ENCODE measurements around the gene PEX19. TPM values are rescaled to one million over a fixed set of nuclear protein-coding genes. Genes with fewer than 3 reads are reported as not detected.

Gene PEX19
- total and polyA plus RNA-seq, 10 of the 15 experiments (the other 5 are each of a cell fraction or from before 2014, with no cell fraction given), result 27.1 to 58.1 (median 39.6) TPM

DNA sequence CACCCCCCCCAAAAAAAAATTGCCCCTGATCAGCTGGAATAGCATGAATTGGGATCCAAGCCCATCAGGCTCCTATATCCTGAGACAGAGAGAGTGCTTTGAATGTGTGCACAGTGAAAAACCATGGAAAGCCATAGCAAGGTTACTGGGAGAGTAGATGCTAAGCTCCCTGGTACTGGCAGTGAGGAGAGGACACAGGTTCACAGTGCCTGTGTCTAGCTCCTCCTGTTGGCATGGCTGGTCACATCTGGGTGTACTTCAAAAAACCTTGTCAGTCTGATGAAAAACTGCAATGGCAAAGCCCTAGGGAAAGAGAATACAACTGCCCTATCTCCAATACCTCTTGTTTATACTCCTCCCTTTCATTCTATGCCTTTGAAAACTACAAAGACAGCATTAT, 45.2 kb upstream of the PEX19 start:
- TF ChIP-seq KAT2A (conservative IDR thresholded peaks at IDR 0.05; ENCODE audit: control insufficient read depth, low read depth, low read length), result no peak
- no peak for TF ChIP-seq JUND (IDR thresholded peaks at IDR 0.05; ENCODE audit: low read depth, low read length)
- no peak for TF ChIP-seq TCF7 (IDR thresholded peaks at IDR 0.05; ENCODE audit: borderline replicate concordance)
- no peak for DNase-seq (ENCODE audit: low read depth, low spot score)
- Histone ChIP-seq H3K36me3 (ENCODE audit: control insufficient read depth in 2 of 2, insufficient read depth in 2 of 2, low read length in 1 of 2) (peaks cover 10 to 49% of the 10 kb centered on the region in 2 experiments), H3K4me3 (no peak overlapping the region), H3K79me2 (ENCODE audit: control insufficient read depth, insufficient read depth, low read length) (no peaks in the 10 kb centered on the region), H2AFZ (ENCODE audit: control insufficient read depth, low read depth, low read length) (no peak overlapping the region), H3K9ac (ENCODE audit: control insufficient read depth, insufficient read depth, low read length) (no peak overlapping the region), H4K20me1 (ENCODE audit: control insufficient read depth, insufficient read depth) (no peaks in the 10 kb centered on the region), H3K9me3 (replicated peaks; ENCODE audit: control insufficient read depth, insufficient read depth, low read length) (no peaks in the 10 kb centered on the region), H3K27me3 (replicated peaks in 1 of 2; ENCODE audit: control insufficient read depth in 2 of 2, insufficient read depth in 2 of 2, low read length in 1 of 2) (no peaks in the 10 kb centered on the region), H3K27ac (ENCODE audit: control insufficient read depth, insufficient read depth) (no peak overlapping the region), H3K4me1 (ENCODE audit: control insufficient read depth, insufficient read depth, low read length) (no peaks in the 10 kb centered on the region), H3K4me2 (ENCODE audit: control insufficient read depth, insufficient read depth) (no peak overlapping the region)
- CTCF ChIA-PET, result interaction anchor here (0.5 to 1.3 kb wide), 5 partner anchors 12 to 314 kb away, joined by 3 to 7 read pairs (median 3); no protein-coding TSS in a partner anchor
- BruUV-seq (replicated peaks), result no TSS peak
- POLR2A ChIA-PET, result interaction anchor here (0.5 to 0.6 kb wide), 2 partner anchors 20 to 24 kb away, joined by 3 to 5 read pairs; no protein-coding TSS in a partner anchor
- intact Hi-C loops (cut with micrococcal nuclease; ENCODE audit: unreplicated experiment) (no loop called here), in situ Hi-C loops (cut with MboI) (loop anchor here (25.0 kb wide), 1 partner anchor 1293 kb away; no protein-coding TSS in a partner anchor)
- RAD21 ChIA-PET (ENCODE audit: unreplicated experiment), result no interaction called here
- ATAC-seq, result no peak
- no peak for FAIRE-seq
- SMC1A ChIA-PET (ENCODE audit: uncharacterized antibody, unreplicated experiment), result interaction anchor here (0.6 to 1.2 kb wide), 4 partner anchors 11 to 70 kb away, joined by 3 to 4 read pairs (median 4); no protein-coding TSS in a partner anchor

DNA sequence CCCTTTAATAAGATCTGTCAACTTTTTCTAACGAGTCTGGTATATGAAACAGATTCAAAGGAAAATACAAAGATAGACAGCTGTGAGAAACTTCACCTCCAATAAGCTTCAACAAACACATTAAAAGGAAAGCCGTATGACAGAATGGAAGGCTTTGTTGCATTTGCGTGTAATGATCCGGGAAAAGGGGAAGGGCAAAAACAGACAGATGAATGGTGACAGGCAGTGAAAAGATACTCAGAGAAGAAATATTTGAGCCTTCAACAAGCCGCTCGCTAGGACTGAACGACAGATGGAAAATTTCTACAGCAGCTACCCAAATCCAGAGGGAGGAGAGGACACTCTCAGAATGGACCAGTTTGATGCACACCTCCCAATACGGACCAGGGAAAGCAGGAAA, 43.3 kb upstream of the PEX19 start:
- 93% methylated on average over 8 of the region's 8 CpGs for WGBS (ENCODE audit: insufficient coverage, insufficient replicate concordance, low lambda C conversion rate, missing lambda C conversion rate)
- H3K36me3 ChIP-seq (ENCODE audit: control insufficient read depth in 2 of 2, insufficient read depth in 2 of 2, low read length in 1 of 2), result peaks cover 10 to 49% of the 10 kb centered on the region in 2 experiments
- no peak overlapping the region for H2AFZ ChIP-seq (ENCODE audit: control insufficient read depth, low read depth, low read length)
- H3K27ac ChIP-seq (ENCODE audit: control insufficient read depth, insufficient read depth), result no peak overlapping the region
- intact Hi-C loops (cut with micrococcal nuclease; ENCODE audit: unreplicated experiment) (no loop called here), in situ Hi-C loops (cut with MboI) (loop anchor here (25.0 kb wide), 1 partner anchor 1291 kb away; no protein-coding TSS in a partner anchor)
- H3K4me1 ChIP-seq (ENCODE audit: control insufficient read depth, insufficient read depth, low read length), result no peaks in the 10 kb centered on the region
- no peak for ATAC-seq
- no peaks in the 10 kb centered on the region for H3K9me3 ChIP-seq (replicated peaks; ENCODE audit: control insufficient read depth, insufficient read depth, low read length)
- no peak overlapping the region for H3K4me2 ChIP-seq (ENCODE audit: control insufficient read depth, insufficient read depth)
- ChIA-PET RAD21 (ENCODE audit: unreplicated experiment) (interaction anchor here (1.7 kb wide), 1 partner anchor 48 kb away, joined by 3 read pairs; no protein-coding TSS in a partner anchor), SMC1A (ENCODE audit: uncharacterized antibody, unreplicated experiment) (interaction anchor here (0.9 to 1.1 kb wide), 3 partner anchors 9 to 37 kb away, joined by 3 to 4 read pairs (median 3); no protein-coding TSS in a partner anchor), CTCF (interaction anchor here (0.9 to 1.8 kb wide), 7 partner anchors 9 to 133 kb away, joined by 3 to 8 read pairs (median 4); no protein-coding TSS in a partner anchor), POLR2A (interaction anchor here (0.5 to 0.9 kb wide), 2 partner anchors 8 to 26 kb away, joined by 3 to 4 read pairs; no protein-coding TSS in a partner anchor)
- BruUV-seq (replicated peaks), result no TSS peak
- no peaks in the 10 kb centered on the region for H3K79me2 ChIP-seq (ENCODE audit: control insufficient read depth, insufficient read depth, low read length)
- no peak overlapping the region for H3K9ac ChIP-seq (ENCODE audit: control insufficient read depth, insufficient read depth, low read length)
- no peak for FAIRE-seq
- no peak for DNase-seq (ENCODE audit: low read depth, low spot score)
- H4K20me1 ChIP-seq (ENCODE audit: control insufficient read depth, insufficient read depth), result no peaks in the 10 kb centered on the region
- no peak overlapping the region for H3K4me3 ChIP-seq
- H3K27me3 ChIP-seq (replicated peaks in 1 of 2; ENCODE audit: control insufficient read depth in 2 of 2, insufficient read depth in 2 of 2, low read length in 1 of 2), result no peaks in the 10 kb centered on the region
- TF ChIP-seq BHLHE40 (IDR thresholded peaks at IDR 0.05; ENCODE audit: borderline replicate concordance in 1 of 2, low read depth in 2 of 2, low read length in 1 of 2) (no peak), ZNF687 (IDR thresholded peaks at IDR 0.05) (no peak), CHD1 (IDR thresholded peaks at IDR 0.05; ENCODE audit: low read depth, low read length) (no peak), JUNB (IDR thresholded peaks at IDR 0.05) (no peak), PAX5 (IDR thresholded peaks at IDR 0.05; ENCODE audit: borderline replicate concordance, low read depth, low read length) (no peak), MYB (IDR thresholded peaks at IDR 0.05; ENCODE audit: borderline replicate concordance, low read depth, low read length) (no peak), POLR2A (IDR thresholded peaks at IDR 0.05; ENCODE audit: low read depth, low read length) (no peak), USF1 (IDR thresholded peaks at IDR 0.05; ENCODE audit: borderline replicate concordance, extremely low read length, insufficient read depth, low read depth, low read length) (no peak)
